GM18867 (cell line): Measurements from ENCODE around the gene CYB5D1.
"Not testable (repeated sequence)": the region's sequence is repeated elsewhere in the genome, so short reads cannot be mapped to it uniquely, and the experiment has no call there.

Experiments used
- ATAC-seq: cut with Tn5 transposase; IDR thresholded peaks from one replicate; pipeline ENCODE4 v1.9.1; 2021; ENCODE audit warnings: mild to moderate bottlenecking, moderate library complexity; ENCODE audit not compliant: unreplicated experiment

The CYB5D1 gene, protein sequence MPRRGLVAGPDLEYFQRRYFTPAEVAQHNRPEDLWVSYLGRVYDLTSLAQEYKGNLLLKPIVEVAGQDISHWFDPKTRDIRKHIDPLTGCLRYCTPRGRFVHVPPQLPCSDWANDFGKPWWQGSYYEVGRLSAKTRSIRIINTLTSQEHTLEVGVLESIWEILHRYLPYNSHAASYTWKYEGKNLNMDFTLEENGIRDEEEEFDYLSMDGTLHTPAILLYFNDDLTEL

GRCh38 chr17:7857713-7858521, at the start of gene CYB5D1:
CYB5D1 (plus strand) TSS chr17:7858003; CDS start chr17:7858135, 132 bp downstream.
- peak; percentile 36 for ATAC-seq

DNA sequence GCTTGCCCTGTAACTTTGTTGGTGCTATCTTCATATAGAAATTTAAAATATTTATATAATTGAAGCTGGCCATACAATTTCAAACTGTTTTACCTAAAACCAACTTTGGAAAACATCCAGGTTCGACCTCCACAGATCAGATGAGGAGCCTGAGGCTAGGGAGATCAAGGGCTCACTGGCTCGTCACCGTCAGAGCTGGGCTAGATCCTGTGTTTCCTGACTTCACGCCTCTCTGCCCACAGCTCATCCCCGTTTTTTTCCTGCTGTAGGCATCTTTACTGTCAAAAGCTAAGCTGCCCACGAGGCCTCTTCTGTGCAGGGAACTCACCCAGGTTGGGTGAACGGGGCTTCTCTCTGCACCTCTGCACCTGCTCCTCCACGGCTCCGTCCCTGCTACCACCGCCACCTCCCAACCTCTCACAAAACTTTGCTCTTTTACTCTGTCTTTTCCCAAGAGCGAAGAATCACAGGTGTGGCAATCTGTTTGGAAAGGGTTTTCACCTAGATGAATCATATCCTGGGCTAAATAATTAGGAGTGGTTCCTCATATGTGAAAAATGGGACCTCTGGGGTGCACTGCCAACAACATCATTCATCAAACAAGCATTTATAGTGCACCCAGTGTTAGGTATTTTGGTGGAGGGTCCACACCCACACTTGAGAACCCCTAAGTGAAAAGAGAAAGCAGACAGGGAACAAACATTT, 48.6 kb upstream of the CYB5D1 start:
- ATAC-seq = no peak

- not testable (repeated sequence) for ATAC-seq
Measured at GRCh38 chr17:7809791-7810343, 47.9 kb upstream of the CYB5D1 start.

DNA sequence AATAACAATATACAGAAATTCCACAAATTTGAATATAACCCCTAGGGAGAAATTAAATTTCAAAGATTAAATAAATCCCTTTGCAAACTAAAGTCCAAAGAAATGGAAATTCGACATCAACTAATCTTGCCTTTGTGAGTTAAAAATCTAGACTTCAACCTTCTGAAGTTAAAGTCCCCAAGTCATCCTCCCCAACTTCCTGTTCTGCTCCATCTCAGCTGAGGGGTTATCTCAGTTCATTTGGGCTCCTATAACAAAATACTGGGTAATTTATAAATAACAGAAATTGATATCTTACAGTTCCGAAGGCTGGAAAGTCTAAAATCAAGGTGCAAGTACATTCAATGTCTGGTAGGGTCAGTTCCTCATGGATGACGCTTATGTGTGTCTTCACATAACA, 46.6 kb upstream of the CYB5D1 start:
- no peak for ATAC-seq

GRCh38 chr17:7814969-7815368, 42.8 kb upstream of the CYB5D1 start:
- ATAC-seq = no peak

DNA sequence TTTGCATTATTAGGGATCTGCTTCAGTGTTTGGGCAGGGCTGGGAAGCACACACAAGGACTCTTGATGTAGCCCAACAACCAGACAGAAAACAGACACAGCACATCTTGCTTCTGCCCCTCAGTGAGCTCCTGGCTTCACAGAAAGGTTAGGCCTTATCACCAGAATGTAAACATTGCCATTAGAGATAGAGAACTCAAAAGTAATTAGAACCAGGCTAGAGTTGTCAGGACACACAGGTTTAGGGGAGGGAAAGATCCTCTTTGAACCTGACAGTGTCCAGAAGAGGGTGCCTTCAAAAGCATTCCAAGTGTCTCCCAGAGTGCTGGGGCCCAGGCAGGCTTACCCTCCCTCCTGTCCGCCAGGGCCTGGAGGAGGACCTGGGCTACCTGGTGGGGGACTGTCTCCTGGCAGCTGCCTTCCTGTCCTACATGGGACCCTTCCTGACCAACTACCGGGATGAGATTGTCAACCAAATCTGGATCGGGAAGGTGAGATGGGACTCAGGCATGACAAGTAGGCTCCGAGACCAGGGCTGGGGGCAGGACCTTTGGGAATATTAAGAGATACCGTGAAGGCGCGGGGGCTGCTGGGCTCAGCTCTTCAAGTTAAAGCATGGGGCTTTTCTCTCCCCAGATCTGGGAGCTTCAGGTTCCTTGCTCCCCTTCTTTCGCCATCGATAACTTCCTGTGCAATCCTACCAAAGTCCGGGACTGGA, 40.7 kb upstream of the CYB5D1 start:
- no peak for ATAC-seq

DNA sequence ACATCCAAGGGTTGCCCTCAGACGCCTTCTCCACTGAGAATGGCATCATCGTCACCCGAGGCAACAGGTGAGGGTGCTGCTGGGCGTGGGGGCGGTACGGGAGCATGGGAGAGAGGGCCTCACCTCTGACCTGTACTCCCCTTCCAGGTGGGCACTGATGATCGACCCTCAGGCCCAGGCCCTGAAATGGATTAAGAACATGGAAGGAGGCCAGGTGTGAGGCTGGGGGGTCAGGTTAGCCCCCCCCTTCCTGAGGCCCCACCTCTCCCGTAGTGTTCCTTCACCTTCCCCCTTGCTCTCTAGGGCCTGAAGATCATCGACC, 40.2 kb upstream of the CYB5D1 start:
- no peak for ATAC-seq

- ATAC-seq = no peak
Measured at GRCh38 chr17:7818026-7818425, 39.8 kb upstream of the CYB5D1 start.

GRCh38 chr17:7818746-7819645, 38.8 kb upstream of the CYB5D1 start:
- ATAC-seq = no peak

DNA sequence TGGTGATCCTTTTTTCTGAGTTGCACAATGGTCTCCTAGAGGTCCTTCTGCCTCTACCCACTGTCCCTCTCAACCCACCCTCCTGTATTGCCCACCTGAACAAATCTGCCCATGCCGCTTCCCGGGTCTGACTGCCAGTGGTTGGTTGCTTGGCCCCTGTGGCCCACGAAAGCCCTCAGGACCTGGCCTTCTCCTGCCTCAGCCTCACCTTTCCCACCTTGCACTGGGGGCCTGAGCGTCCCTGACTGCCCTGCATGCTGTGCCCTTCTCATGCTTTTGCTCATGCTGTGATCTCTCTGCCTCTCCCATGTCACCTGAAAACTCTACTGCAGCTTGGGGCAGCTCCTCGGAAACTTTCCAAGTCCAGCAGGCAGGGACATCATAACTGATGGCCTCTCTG, 37.6 kb upstream of the CYB5D1 start:
- no peak for ATAC-seq

DNA sequence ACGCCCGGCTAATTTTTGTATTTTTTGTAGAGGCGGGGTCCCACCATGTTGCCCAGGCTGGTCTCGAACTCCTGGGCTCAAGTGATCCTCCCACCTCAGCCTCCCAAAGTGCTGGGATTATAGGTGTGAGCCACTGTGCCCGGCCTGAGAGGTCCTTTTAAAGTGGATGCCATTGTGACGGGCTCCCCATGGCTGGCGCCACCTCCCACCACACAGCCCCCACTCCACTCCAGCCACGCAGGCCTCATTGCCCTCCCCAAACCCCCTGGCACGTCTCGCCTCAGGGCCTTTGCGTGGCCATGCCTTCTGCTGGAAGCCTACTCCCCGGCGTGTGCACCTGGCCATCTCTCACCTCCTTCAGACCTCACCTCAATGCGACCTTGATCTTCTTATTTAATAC, 35.7 kb upstream of the CYB5D1 start:
- ATAC-seq = no peak

GRCh38 chr17:7823581-7824001, 34.2 kb upstream of the CYB5D1 start:
- no peak for ATAC-seq

GRCh38 chr17:7824021-7824924, 33.5 kb upstream of the CYB5D1 start:
- no peak for ATAC-seq

DNA sequence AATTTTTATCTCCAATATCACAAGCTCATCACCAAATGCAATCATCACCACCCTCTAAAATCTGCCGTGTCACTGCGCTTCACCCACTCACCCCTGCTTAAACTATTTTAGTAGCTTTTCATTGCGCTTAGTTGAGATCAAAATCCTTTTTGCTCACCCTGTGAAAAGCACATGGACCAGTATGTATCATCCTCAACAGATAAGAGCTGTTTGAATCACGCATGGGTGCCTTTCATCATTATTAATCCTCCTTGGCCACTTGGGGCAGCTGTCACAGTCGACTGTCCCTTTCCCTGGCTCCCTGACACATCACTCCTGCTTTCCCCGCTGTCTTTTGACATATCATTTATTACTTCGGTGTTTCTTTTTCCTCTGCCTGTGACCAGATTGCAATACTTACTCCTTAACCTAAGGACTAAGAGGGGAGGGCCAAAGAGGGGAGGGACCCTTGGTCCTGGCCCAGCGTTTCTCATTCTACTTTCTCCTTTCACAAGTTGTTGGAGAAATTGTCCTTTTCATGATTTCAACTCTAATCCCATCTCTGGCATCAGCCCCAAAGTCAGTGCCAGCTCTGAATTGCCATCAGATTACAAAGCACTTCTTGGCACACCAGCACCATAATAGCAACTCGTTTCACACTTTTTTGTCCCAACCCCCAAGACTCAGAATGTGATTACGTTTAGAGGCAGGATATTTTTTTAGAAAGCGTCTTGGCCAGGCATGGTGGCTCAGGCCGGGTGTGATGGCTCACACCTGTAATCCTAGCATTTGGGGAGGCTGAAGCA, 32.4 kb upstream of the CYB5D1 start:
- no peak for ATAC-seq

DNA sequence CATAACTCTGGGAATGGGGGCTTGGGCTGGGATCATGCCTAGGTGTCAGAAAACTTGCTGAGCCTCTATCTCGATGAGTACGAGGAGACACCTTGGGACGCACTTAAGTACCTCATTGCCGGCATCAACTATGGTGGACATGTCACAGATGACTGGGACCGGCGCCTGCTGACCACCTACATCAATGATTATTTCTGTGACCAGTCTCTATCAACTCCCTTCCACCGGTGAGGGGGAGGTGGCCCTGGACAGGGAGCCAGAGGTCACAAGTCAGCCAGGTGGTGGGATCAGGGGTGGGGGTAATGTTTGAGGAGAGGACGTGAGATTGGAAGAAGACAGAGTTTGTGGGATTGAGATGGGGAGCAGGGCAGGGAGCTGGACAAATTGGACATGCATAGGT, 27.2 kb upstream of the CYB5D1 start:
- no peak for ATAC-seq

- ATAC-seq = no peak
Measured at GRCh38 chr17:7831233-7831632, 26.6 kb upstream of the CYB5D1 start.

DNA sequence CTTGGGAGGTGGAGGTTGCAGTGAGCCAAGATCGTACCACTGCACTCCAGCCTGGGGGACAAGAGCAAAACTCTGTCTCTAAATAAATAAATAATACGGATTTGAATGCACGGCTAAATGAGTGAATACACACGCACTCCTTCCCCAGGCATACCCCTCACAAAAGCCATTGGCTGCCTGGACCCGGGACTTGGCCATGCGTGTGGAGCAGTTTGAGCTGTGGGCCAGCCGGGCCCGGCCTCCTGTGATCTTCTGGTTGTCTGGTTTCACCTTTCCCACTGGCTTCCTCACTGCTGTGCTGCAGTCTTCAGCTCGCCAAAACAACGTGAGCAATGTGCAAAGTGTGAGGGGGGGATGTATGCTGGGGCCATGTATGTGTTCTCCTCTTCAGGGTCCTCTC, 25.4 kb upstream of the CYB5D1 start:
- ATAC-seq = no peak
